H1 (cell line): ENCODE measurements around the gene CTNNBL1.

Experiments used
- BRCA1 ChIP-seq: IDR thresholded peaks from 2 replicates; pipeline ENCODE4 v1.6.1; 2012; ENCODE audit warnings: low read depth, low read length, improper control_type of control experiment
- CBX5 ChIP-seq: fragments of 300-800, 300-1000 bp; sonication (generic); IDR thresholded peaks from 2 replicates; pipeline ENCODE4 v1.7.1; 2016; ENCODE audit warnings: antibody characterized with exemption, low read length, low read depth
- CEBPB ChIP-seq: IDR thresholded peaks from 2 replicates; pipeline ENCODE4 v1.6.1; 2012; ENCODE audit warnings: low read depth, low read length
- CREB1 ChIP-seq: IDR thresholded peaks from 2 replicates; pipeline ENCODE4 v1.6.1; 2012; ENCODE audit warnings: inconsistent platforms
- CTCF ChIP-seq, 3 experiments: IDR thresholded peaks; 1 replicate in 2 of 3; 2 replicates in 1 of 3; pipeline versions ENCODE4 v1.5.1 to v1.6.1; 2011; ENCODE audit warnings: low read length in 3 of 3, mild to moderate bottlenecking in 3 of 3, inconsistent platforms in 2 of 3, low read depth in 1 of 3, moderate library complexity in 1 of 3; ENCODE audit not compliant: insufficient read depth in 1 of 3; ENCODE audit errors: control extremely low read depth in 1 of 3
- E2F6 ChIP-seq: IDR thresholded peaks from 2 replicates; pipeline ENCODE4 v1.6.1; 2012; ENCODE audit warnings: inconsistent platforms
- EP300 ChIP-seq, 2 experiments: IDR thresholded peaks; 1 replicate in 1 of 2; 2 replicates in 1 of 2; pipeline ENCODE4 v1.6.1; 2011 to 2012; ENCODE audit warnings: low read depth in 2 of 2, low read length in 2 of 2, mild to moderate bottlenecking in 2 of 2, borderline replicate concordance in 1 of 2, inconsistent platforms in 1 of 2, moderate library complexity in 1 of 2
- EZH2 ChIP-seq: fragments of 200-600 bp; sonication (generic); IDR thresholded peaks from 2 replicates; pipeline ENCODE4 v1.7.1; 2012; ENCODE audit warnings: low read depth, mild to moderate bottlenecking, moderate library complexity, low read length, inconsistent platforms; ENCODE audit not compliant: severe bottlenecking
- FOSL1 ChIP-seq: IDR thresholded peaks from 2 replicates; pipeline ENCODE4 v1.6.1; 2011; ENCODE audit warnings: mild to moderate bottlenecking, low read depth, low read length, moderate library complexity; ENCODE audit not compliant: insufficient read depth
- GABPA ChIP-seq: IDR thresholded peaks from 2 replicates; pipeline ENCODE4 v1.6.1; 2011; ENCODE audit warnings: mild to moderate bottlenecking, low read length, moderate library complexity, borderline replicate concordance; ENCODE audit not compliant: insufficient read depth
- JUND ChIP-seq: IDR thresholded peaks from 2 replicates; pipeline ENCODE4 v1.6.1; 2011; ENCODE audit warnings: mild to moderate bottlenecking, improper control_type of control experiment, low read length
- POLR2A ChIP-seq, 2 experiments: IDR thresholded peaks; 1 replicate in 1 of 2; 2 replicates in 1 of 2; pipeline ENCODE4 v1.6.1; 2011; ENCODE audit warnings: low read depth in 2 of 2, low read length in 2 of 2, mild to moderate bottlenecking in 2 of 2; ENCODE audit errors: control extremely low read depth in 1 of 2
- POLR2AphosphoS5 ChIP-seq: IDR thresholded peaks from 2 replicates; pipeline ENCODE4 v1.6.1; 2011; ENCODE audit warnings: low read depth, low read length
- SIX5 ChIP-seq: IDR thresholded peaks from 2 replicates; pipeline ENCODE4 v1.6.1; 2011; ENCODE audit warnings: mild to moderate bottlenecking, low read depth, low read length

GRCh38 chr20:37760322-37760721 lies 66.5 kb downstream of the CTNNBL1 start:
- no peak for TF ChIP-seq EZH2
- no peak for TF ChIP-seq GABPA
- TF ChIP-seq BRCA1: no peak
- no peak for TF ChIP-seq POLR2AphosphoS5
- TF ChIP-seq CTCF (IDR thresholded peaks at IDR 0.05; ENCODE audit: control extremely low read depth in 1 of 3, insufficient read depth in 1 of 3, low read depth in 1 of 3, low read length in 3 of 3): no peak
- TF ChIP-seq POLR2A (IDR thresholded peaks at IDR 0.05; ENCODE audit: control extremely low read depth in 1 of 2, low read depth in 2 of 2, low read length in 2 of 2): no peak
- no peak for TF ChIP-seq SIX5
- no peak for TF ChIP-seq E2F6
- no peak for TF ChIP-seq JUND
- TF ChIP-seq CEBPB: no peak
- no peak for TF ChIP-seq FOSL1
- no peak for TF ChIP-seq CREB1
- no peak for TF ChIP-seq CBX5
- TF ChIP-seq EP300 (IDR thresholded peaks at IDR 0.05; ENCODE audit: borderline replicate concordance in 1 of 2, low read depth in 2 of 2, low read length in 2 of 2): no peak
